GM21737 (cell line): Measurements from ENCODE around the gene GOLGA8N.
A peak's percentile ranks its signal among the peaks of the same experiment; 100 is the strongest.

Experiments
- ATAC-seq: cut with Tn5 transposase; IDR thresholded peaks from one replicate; pipeline ENCODE4 v1.9.1; 2021; ENCODE audit warnings: mild to moderate bottlenecking, moderate library complexity; ENCODE audit not compliant: unreplicated experiment

The GOLGA8N gene

GRCh38 chr15:32649342-32649741 lies 56.1 kb downstream of the GOLGA8N start:
- no peak for ATAC-seq

GRCh38 chr15:32651229-32651837 lies 58.1 kb downstream of the GOLGA8N start:
- ATAC-seq, result peak; percentile 74

DNA sequence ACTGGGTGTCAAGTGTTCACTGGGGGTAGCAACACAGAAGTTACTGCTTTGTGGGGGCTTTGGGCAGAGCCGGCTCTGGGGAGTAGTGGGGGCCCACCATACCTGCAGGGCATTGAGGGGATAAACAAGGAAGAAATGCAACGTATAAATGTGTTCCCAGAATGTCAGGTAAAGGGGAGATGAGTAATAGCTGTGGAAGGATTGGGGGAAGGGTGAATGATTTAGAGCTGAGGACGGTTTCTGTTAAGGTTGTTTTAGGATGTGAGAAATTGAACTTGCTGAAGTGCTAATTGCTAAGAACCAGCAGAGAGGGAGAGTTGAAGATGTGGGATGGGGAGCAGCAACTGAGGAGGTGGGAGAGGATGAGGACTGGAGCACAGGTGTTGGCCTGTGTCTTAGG lies 58.9 kb downstream of the GOLGA8N start:
- no peak for ATAC-seq

- no peak for ATAC-seq
Measured at GRCh38 chr15:32656091-32656490, 62.8 kb downstream of the GOLGA8N start.

DNA sequence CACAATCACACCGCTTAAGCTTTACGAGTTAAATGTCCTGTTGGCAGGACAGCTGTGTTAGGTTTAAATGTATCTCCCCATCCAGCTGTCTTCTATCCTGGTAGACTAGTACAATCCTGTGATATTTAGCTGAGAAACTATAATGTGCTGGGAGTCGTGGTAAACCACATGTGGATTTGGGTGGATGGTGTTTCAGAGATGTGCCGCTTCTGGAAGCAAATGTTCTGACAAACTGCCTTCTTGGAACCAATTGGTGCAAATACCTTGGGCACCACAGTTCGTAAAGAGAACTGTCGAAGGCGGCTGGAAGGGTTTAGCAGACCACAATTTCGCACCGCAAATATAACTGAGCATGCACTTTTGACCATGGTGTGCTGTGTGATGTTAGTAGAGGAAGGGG lies 63.2 kb downstream of the GOLGA8N start:
- ATAC-seq, result no peak
